ENCODE results near the gene RNF186. TPM values are rescaled to one million over a fixed set of nuclear protein-coding genes. Genes with fewer than 3 reads are reported as not detected.
A peak's percentile ranks its signal among the peaks of the same experiment; 100 is the strongest.

The RNF186 gene, protein sequence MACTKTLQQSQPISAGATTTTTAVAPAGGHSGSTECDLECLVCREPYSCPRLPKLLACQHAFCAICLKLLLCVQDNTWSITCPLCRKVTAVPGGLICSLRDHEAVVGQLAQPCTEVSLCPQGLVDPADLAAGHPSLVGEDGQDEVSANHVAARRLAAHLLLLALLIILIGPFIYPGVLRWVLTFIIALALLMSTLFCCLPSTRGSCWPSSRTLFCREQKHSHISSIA
- total RNA-seq, result not detected
- under 1 TPM in 2 of 8 donors, not detected in 6; 0.29 to 0.72 TPM for polyA plus RNA-seq (ENCODE audit: insufficient read depth in 1 of 8, insufficient read length in 8 of 8, low replicate concordance in 1 of 8)
- long read RNA-seq, donor 1, result 0 reads
- long read RNA-seq, donor 2, result 0 reads
- long read RNA-seq, donor 3, result 0 reads
- long read RNA-seq, donor 4, result 0 reads
- long read RNA-seq, donor 5, result 0 reads
- long read RNA-seq, donor 6, result 0 reads
- long read RNA-seq, donor 7, partial matches to known transcripts, result 0 of 2 reads
- long read RNA-seq, donor 7, other reads (novel, unspliced or antisense), result 0 of 2 reads
- long read RNA-seq, donor 8, partial matches to known transcripts, result 0 of 1 reads
- long read RNA-seq, donor 8, other reads (novel, unspliced or antisense), result 0 of 1 reads
- long read RNA-seq, donor 9, partial matches to known transcripts, result 0 of 1 reads
- long read RNA-seq, donor 9, other reads (novel, unspliced or antisense), result 0 of 1 reads
- long read RNA-seq, donor 10, result 0 reads
- long read RNA-seq, donor 11, partial matches to known transcripts, result 0 of 1 reads
- long read RNA-seq, donor 11, other reads (novel, unspliced or antisense), result 0 of 1 reads

DNA sequence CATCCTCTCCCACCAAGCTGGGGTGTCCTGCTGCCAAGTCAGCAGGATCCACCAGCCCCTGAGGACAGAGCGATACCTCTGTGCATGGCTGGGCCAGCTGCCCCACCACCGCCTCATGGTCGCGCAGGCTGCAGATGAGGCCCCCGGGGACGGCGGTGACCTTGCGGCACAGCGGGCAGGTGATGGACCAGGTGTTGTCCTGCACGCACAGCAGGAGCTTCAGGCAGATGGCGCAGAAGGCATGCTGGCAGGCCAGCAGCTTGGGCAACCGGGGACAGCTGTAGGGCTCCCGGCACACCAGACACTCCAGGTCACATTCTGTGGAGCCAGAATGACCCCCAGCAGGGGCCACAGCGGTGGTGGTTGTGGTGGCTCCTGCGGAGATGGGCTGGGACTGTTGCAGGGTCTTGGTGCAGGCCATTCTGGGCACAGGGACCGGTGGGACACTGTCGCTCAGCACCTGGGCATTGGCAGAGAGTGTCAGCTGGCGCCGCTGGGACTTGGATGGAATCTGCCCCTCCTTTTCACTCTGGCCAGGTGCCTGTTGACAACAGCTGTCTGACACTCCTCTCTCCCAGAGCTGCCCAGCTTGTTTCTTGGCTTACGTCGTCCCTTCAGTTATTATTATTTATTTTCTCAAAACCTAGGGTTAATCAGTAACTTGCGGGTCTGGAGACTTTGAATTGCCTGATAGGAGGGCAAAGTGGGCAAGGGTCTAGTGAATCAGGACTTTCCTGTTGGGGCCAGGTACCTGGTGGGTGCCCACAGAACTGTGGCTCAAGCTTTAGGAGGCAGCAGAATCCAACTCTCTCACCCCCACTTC, at the start of gene RNF186:
TSS of gene RNF186 (minus strand) at position 603 of the 823 bp plus-strand sequence. CDS start at position 421, 182 bp downstream.
- Histone ChIP-seq H3K27me3 (ENCODE audit: control insufficient read depth, insufficient read depth, low read length) (peaks cover 6% of the 10 kb centered on the region), H3K9me3 (replicated peaks; ENCODE audit: control insufficient read depth, low read depth, low read length) (no peaks in the 10 kb centered on the region), H3K4me1 (ENCODE audit: control insufficient read depth, insufficient read depth, low read length) (peaks cover 18% of the 10 kb centered on the region), H3K36me3 (ENCODE audit: control insufficient read depth, insufficient read depth, low read length) (no peaks in the 10 kb centered on the region), H3K4me3 (ENCODE audit: low read length) (no peak within 1 kb of the TSS), H3K27ac (ENCODE audit: low read length) (no peak within 1 kb of the TSS)
- DNase-seq, result peak; percentile 29
- 82% methylated on average over 19 of the region's 22 CpGs for WGBS (ENCODE audit: insufficient coverage)

DNA sequence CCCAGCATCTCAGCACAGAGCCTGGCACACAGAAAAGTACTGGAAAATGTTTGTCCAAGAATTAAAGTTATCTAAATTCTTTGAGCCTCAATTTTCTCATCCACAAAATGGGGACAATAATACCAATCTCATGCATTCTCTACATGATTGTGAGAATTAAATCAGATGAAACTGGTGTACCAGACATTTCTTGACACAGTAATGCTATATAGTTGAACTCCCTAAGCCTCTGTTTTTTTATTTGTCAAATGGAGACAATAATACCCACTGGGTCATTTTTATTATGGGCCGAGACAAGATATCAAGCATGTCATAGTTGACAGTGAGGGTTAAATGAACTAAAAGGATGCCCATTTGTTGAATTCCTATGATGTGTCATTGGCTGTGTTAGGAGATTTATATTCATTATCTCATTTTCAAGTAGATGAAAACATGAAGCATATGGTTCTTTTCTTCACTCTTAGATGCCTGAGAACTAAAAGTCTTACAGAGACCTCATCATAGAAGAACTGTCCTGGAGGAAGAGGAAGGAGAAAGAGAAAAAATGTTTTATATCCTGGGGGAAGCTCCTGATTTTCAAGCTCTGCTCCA, 49.6 kb upstream of the RNF186 start:
- H3K36me3 ChIP-seq (ENCODE audit: control insufficient read depth, insufficient read depth, low read length), result no peaks in the 10 kb centered on the region
- no peak overlapping the region for H3K4me3 ChIP-seq (ENCODE audit: low read length)
- no peaks in the 10 kb centered on the region for H3K4me1 ChIP-seq (ENCODE audit: control insufficient read depth, insufficient read depth, low read length)
- DNase-seq, result no peak
- H3K27me3 ChIP-seq (ENCODE audit: control insufficient read depth, insufficient read depth, low read length), result peaks cover 5% of the 10 kb centered on the region
- no CpG with 5 or more reads among the region's 1 CpG for WGBS (ENCODE audit: insufficient coverage)
- no peaks in the 10 kb centered on the region for H3K9me3 ChIP-seq (replicated peaks; ENCODE audit: control insufficient read depth, low read depth, low read length)
- no peak overlapping the region for H3K27ac ChIP-seq (ENCODE audit: low read length)

DNA sequence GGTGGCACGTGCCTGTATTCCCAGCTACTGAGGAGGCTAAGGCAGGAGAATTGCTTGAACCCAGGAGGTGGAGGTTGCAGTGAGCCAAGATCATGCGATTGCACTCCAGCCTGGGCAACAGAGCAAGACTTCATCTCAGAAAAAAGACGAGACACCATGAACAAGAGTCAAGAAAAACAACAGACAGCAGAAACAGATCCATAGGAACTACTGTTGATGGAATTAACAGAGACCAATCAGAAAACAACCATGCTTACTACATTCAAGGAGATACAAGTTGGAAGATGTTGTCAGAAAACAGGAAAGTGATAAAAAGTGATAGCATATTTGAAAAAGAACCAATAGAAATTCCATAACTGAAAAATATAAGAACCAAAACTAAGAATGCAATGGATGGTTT, 47.9 kb upstream of the RNF186 start:
- Histone ChIP-seq H3K36me3 (ENCODE audit: control insufficient read depth, insufficient read depth, low read length) (no peaks in the 10 kb centered on the region), H3K27ac (ENCODE audit: low read length) (no peak overlapping the region), H3K27me3 (ENCODE audit: control insufficient read depth, insufficient read depth, low read length) (peaks cover 2% of the 10 kb centered on the region), H3K4me1 (ENCODE audit: control insufficient read depth, insufficient read depth, low read length) (no peaks in the 10 kb centered on the region), H3K4me3 (ENCODE audit: low read length) (no peak overlapping the region), H3K9me3 (replicated peaks; ENCODE audit: control insufficient read depth, low read depth, low read length) (no peaks in the 10 kb centered on the region)
- WGBS (ENCODE audit: insufficient coverage), result no CpG with 5 or more reads among the region's 3 CpGs
- DNase-seq, result no peak

DNA sequence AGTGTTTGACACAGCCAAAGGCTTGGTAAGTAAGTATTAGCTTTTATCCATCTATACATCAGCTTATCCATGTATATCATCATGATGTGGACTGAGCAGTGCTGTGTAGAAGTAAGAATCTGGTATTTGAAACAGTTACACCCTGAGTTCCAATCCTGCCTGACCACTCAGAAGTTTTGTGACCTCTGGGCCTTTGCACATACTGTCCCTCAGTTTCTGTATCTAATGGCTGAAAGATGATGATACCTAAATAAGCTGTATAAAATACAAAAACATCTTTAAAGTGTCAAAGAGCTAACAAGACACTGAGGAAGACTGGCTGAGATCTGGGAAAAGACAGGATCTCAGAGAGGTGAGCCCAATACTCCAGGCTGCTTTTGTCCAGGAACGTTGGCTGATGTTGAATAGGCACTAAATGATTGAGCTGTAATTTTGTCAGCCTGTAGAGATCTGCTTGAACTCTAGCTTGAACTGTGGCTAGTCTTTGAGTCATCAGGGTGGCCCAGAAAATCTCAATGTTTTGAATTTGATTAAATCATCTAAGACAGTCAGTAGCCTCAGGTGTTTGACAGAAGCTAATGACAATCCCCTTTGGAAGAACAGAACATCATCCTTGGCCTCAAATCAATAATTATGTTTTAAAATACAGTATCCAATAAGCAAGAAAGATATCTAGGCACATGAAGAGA, 46.9 kb upstream of the RNF186 start:
- H3K27me3 ChIP-seq (ENCODE audit: control insufficient read depth, insufficient read depth, low read length), result no peaks in the 10 kb centered on the region
- no peak overlapping the region for H3K27ac ChIP-seq (ENCODE audit: low read length)
- no CpG with 5 or more reads among the region's 1 CpG for WGBS (ENCODE audit: insufficient coverage)
- no peaks in the 10 kb centered on the region for H3K4me1 ChIP-seq (ENCODE audit: control insufficient read depth, insufficient read depth, low read length)
- no peak for DNase-seq
- no peaks in the 10 kb centered on the region for H3K9me3 ChIP-seq (replicated peaks; ENCODE audit: control insufficient read depth, low read depth, low read length)
- H3K4me3 ChIP-seq (ENCODE audit: low read length), result no peak overlapping the region
- no peaks in the 10 kb centered on the region for H3K36me3 ChIP-seq (ENCODE audit: control insufficient read depth, insufficient read depth, low read length)

DNA sequence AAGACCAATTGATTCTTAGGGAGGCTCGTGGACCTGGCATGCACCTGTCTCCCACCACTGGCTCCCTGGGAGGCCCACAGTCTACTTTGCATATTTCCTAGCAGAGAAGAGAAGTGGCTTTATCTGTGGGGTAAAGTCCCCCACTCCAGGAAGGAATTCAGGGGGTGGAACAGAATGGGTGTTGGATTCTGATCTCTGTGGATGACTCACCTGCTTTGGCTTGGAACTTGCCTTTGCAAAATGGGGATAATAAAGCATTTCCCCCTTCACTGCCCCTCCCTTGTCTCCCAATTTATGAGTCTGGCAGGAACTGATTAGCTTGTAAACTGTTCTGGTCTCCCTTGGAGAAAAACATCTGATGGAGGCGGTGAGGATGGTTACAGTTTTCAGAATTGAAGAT, 46.0 kb upstream of the RNF186 start:
- Histone ChIP-seq H3K27ac (ENCODE audit: low read length) (no peak overlapping the region), H3K9me3 (replicated peaks; ENCODE audit: control insufficient read depth, low read depth, low read length) (no peaks in the 10 kb centered on the region), H3K36me3 (ENCODE audit: control insufficient read depth, insufficient read depth, low read length) (no peaks in the 10 kb centered on the region), H3K27me3 (ENCODE audit: control insufficient read depth, insufficient read depth, low read length) (no peaks in the 10 kb centered on the region), H3K4me1 (ENCODE audit: control insufficient read depth, insufficient read depth, low read length) (no peaks in the 10 kb centered on the region), H3K4me3 (ENCODE audit: low read length) (no peak overlapping the region)
- WGBS (ENCODE audit: insufficient coverage), result 100% methylated on average over 1 of the region's 2 CpGs
- no peak for DNase-seq

DNA sequence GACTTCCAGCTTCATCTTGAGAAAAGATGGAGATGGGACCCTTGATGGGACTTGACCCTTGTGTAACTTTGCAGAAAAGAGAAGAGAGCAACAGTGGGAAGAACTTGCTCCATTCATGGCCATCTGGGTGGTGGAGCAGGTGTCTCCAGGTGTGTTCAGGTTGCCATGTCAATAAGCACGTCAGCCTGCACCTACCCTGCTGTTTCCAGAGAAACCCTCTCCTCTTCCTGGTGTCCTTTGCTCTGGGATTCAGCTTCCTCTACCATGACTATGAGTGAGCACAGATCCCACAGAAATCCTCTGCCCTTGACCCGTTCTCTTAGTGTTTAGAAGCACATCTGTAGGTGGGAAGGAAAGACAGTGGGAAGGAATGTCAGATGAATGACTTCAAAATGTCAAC, 45.3 kb upstream of the RNF186 start:
- no peaks in the 10 kb centered on the region for H3K27me3 ChIP-seq (ENCODE audit: control insufficient read depth, insufficient read depth, low read length)
- no peak overlapping the region for H3K4me3 ChIP-seq (ENCODE audit: low read length)
- H3K9me3 ChIP-seq (replicated peaks; ENCODE audit: control insufficient read depth, low read depth, low read length), result no peaks in the 10 kb centered on the region
- H3K27ac ChIP-seq (ENCODE audit: low read length), result no peak overlapping the region
- H3K36me3 ChIP-seq (ENCODE audit: control insufficient read depth, insufficient read depth, low read length), result no peaks in the 10 kb centered on the region
- WGBS (ENCODE audit: insufficient coverage), result 40% methylated on average over 1 of the region's 2 CpGs
- DNase-seq, result no peak
- H3K4me1 ChIP-seq (ENCODE audit: control insufficient read depth, insufficient read depth, low read length), result no peaks in the 10 kb centered on the region

DNA sequence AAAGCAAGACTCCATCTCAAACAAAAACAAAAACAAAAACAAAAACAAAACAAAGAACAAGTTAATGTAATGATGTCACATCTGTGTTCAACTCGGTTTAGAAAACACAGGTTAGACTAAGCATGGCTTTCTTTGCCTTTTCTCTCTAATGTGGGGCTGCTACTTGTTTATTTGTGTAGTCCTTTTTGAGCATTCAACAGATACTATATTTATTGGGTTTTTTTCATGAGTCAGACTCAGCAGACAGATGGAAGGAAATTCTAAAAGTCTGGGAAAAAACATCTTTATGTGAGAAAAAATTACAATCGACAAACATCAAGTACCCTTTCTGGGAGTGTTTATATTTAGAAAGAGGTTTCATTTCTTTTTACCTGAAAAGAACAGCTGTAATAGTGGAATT, 44.8 kb upstream of the RNF186 start:
- no peak for DNase-seq
- H3K27me3 ChIP-seq (ENCODE audit: control insufficient read depth, insufficient read depth, low read length), result no peaks in the 10 kb centered on the region
- H3K4me3 ChIP-seq (ENCODE audit: low read length), result no peak overlapping the region
- H3K9me3 ChIP-seq (replicated peaks; ENCODE audit: control insufficient read depth, low read depth, low read length), result no peaks in the 10 kb centered on the region
- no CpG with 5 or more reads among the region's 2 CpGs for WGBS (ENCODE audit: insufficient coverage)
- H3K4me1 ChIP-seq (ENCODE audit: control insufficient read depth, insufficient read depth, low read length), result no peaks in the 10 kb centered on the region
- no peak overlapping the region for H3K27ac ChIP-seq (ENCODE audit: low read length)
- no peaks in the 10 kb centered on the region for H3K36me3 ChIP-seq (ENCODE audit: control insufficient read depth, insufficient read depth, low read length)

DNA sequence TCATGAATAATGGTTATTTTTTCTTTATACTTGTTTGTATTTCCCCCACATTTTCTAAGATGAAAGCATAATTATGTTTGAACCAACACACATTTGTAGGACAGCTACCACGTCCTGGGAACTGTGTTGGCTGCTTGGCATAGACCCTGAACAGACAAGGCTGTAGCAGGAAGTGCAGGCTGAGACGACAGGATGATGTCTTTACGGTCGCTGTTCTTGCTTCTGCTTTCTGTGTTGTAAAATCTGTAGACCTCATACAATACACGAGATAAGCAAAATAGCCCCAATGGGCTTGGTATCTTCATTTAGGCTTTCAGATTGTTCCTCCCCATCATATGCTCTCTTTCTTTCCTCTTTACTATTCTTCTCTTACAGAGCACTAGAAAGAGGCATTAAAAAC, 43.8 kb upstream of the RNF186 start:
- no peaks in the 10 kb centered on the region for H3K36me3 ChIP-seq (ENCODE audit: control insufficient read depth, insufficient read depth, low read length)
- no CpG with 5 or more reads among the region's 5 CpGs for WGBS (ENCODE audit: insufficient coverage)
- DNase-seq, result no peak
- no peaks in the 10 kb centered on the region for H3K27me3 ChIP-seq (ENCODE audit: control insufficient read depth, insufficient read depth, low read length)
- no peaks in the 10 kb centered on the region for H3K9me3 ChIP-seq (replicated peaks; ENCODE audit: control insufficient read depth, low read depth, low read length)
- H3K4me3 ChIP-seq (ENCODE audit: low read length), result no peak overlapping the region
- H3K27ac ChIP-seq (ENCODE audit: low read length), result no peak overlapping the region
- H3K4me1 ChIP-seq (ENCODE audit: control insufficient read depth, insufficient read depth, low read length), result no peaks in the 10 kb centered on the region

DNA sequence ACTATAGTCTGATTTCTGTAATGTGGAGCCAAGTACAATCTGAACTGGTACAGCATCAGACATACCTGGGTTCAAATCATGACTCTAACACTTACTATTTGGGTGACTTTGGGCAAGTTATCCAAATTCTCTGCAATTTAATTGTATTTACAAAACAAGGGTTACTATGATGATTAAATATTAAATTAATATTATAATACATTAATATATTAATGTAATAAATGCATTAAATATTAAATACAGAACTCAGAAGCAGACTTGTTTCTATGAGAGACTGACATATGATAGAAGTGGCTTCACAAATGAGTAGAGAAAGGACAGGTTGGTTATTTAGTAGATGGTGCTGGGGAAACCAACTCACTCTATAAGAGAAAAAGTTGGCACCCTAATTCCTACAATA, 39.8 kb upstream of the RNF186 start:
- Histone ChIP-seq H3K27ac (ENCODE audit: low read length) (no peak overlapping the region), H3K4me1 (ENCODE audit: control insufficient read depth, insufficient read depth, low read length) (no peaks in the 10 kb centered on the region), H3K9me3 (replicated peaks; ENCODE audit: control insufficient read depth, low read depth, low read length) (no peaks in the 10 kb centered on the region), H3K36me3 (ENCODE audit: control insufficient read depth, insufficient read depth, low read length) (no peaks in the 10 kb centered on the region), H3K4me3 (ENCODE audit: low read length) (no peak overlapping the region), H3K27me3 (ENCODE audit: control insufficient read depth, insufficient read depth, low read length) (no peaks in the 10 kb centered on the region)
- DNase-seq, result no peak

Measured in muscle of leg (tissue), 16 donors.